NCI-H2029 treated with DMSO at 0.1 percent for 48 hours (cell line): ENCODE measurements around the gene MPIG6B.

Experiments used
- DNase-seq: peaks from one replicate; lab custom pipeline; 2025; lab: John Stamatoyannopoulos, UW

MPIG6B gene

GRCh38 chr6:31723245-31723979 lies at the start of gene MPIG6B:
MPIG6B (plus strand) TSS chr6:31723373; CDS start chr6:31723384, 11 bp downstream.
- DNase-seq: no peak

GRCh38 chr6:31676322-31676903 lies 46.8 kb upstream of the MPIG6B start:
- DNase-seq: no peak

- no peak for DNase-seq
These were observed 46.3 kb upstream of the MPIG6B start for GRCh38 chr6:31676904-31677303.

- DNase-seq: no peak
These were observed 45.2 kb upstream of the MPIG6B start for GRCh38 chr6:31677955-31678354.

- DNase-seq: peak; percentile 84
These were observed 42.7 kb upstream of the MPIG6B start, which contains the start of gene LY6G5C for GRCh38 chr6:31680226-31681134. LY6G5C (minus strand) TSS chr6:31681067; CDS start chr6:31680373, 694 bp downstream.

- DNase-seq: no peak
These were observed 42.0 kb upstream of the MPIG6B start for GRCh38 chr6:31681135-31681671.

- DNase-seq: no peak
These were observed 39.6 kb upstream of the MPIG6B start for GRCh38 chr6:31683591-31683990.

GRCh38 chr6:31686483-31686882 lies 36.7 kb upstream of the MPIG6B start:
- DNase-seq: no peak

GRCh38 chr6:31687321-31687720 lies 35.9 kb upstream of the MPIG6B start:
- DNase-seq: no peak

- no peak for DNase-seq
These were observed 35.1 kb upstream of the MPIG6B start for GRCh38 chr6:31687860-31688693.

GRCh38 chr6:31689249-31690110 lies 33.7 kb upstream of the MPIG6B start:
- DNase-seq: no peak

- DNase-seq: no peak
These were observed 32.7 kb upstream of the MPIG6B start for GRCh38 chr6:31690231-31691077.

GRCh38 chr6:31691078-31691463 lies 32.1 kb upstream of the MPIG6B start:
- DNase-seq: no peak

- DNase-seq: no peak
These were observed 31.5 kb upstream of the MPIG6B start for GRCh38 chr6:31691564-31692108.

GRCh38 chr6:31692353-31692752 lies 30.8 kb upstream of the MPIG6B start:
- DNase-seq: no peak

GRCh38 chr6:31692886-31693285 lies 30.3 kb upstream of the MPIG6B start:
- no peak for DNase-seq

- no peak for DNase-seq
These were observed 29.6 kb upstream of the MPIG6B start for GRCh38 chr6:31693535-31693934.

- peak; percentile 13 for DNase-seq
These were observed 25.6 kb upstream of the MPIG6B start for GRCh38 chr6:31697555-31697954.

GRCh38 chr6:31700740-31701401 lies 22.3 kb upstream of the MPIG6B start:
- DNase-seq: no peak
